Measurements from ENCODE around the gene PDF.
A peak's percentile ranks its signal among the peaks of the same experiment; 100 is the strongest.

PDF gene

DNA sequence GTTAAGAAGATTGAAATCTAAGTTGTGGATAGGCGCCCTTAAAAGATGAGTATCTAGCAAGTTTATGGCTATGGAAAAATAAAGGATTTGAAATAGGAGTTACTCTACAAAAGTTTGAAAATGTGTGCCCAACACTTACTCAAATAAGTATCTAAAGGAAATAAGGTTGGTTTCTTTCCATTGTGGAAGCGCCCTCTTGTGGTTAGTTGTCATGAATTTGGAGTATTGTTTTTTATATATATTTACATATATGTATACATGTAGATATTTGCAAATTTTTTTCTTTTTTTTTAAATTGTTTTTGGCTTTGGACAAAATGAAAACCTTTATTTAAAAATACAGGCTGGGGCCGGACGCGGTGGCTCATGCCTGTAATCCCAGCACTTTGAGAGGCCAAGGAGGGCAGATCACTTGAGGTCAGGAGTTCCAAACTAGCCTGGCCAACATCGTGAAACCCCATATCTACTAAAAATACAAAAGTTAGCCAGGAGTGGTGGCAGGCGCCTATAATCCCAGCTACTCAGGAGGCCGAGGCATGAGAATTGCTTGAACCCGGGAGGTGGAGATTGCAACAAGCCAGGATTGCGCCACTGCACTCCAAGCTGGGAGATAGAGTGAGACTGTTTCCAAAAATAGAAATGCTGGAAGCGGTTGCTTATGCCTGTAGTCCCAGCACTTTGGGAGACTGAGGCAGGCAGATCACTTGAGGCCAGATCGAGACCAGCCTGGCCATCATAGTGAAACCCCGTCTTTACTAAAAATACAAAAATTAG is 43.3 kb downstream of the PDF start:
- H3K4me3 ChIP-seq (ENCODE audit: low read length, poor library complexity, severe bottlenecking): no peak overlapping the region
- no peaks in the 10 kb centered on the region for H4K20me1 ChIP-seq (ENCODE audit: insufficient read depth, low read length, poor library complexity, severe bottlenecking)
- H3K4me1 ChIP-seq (ENCODE audit: insufficient read depth, low read length, poor library complexity, severe bottlenecking): no peaks in the 10 kb centered on the region
- no peak for TF ChIP-seq EZH2phosphoT487 (IDR thresholded peaks at IDR 0.05; ENCODE audit: borderline replicate concordance)
- TF ChIP-seq, protein P1, sequence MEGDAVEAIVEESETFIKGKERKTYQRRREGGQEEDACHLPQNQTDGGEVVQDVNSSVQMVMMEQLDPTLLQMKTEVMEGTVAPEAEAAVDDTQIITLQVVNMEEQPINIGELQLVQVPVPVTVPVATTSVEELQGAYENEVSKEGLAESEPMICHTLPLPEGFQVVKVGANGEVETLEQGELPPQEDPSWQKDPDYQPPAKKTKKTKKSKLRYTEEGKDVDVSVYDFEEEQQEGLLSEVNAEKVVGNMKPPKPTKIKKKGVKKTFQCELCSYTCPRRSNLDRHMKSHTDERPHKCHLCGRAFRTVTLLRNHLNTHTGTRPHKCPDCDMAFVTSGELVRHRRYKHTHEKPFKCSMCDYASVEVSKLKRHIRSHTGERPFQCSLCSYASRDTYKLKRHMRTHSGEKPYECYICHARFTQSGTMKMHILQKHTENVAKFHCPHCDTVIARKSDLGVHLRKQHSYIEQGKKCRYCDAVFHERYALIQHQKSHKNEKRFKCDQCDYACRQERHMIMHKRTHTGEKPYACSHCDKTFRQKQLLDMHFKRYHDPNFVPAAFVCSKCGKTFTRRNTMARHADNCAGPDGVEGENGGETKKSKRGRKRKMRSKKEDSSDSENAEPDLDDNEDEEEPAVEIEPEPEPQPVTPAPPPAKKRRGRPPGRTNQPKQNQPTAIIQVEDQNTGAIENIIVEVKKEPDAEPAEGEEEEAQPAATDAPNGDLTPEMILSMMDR (conservative IDR thresholded peaks at IDR 0.05; ENCODE audit: low read length): peak; percentile 68
- no peaks in the 10 kb centered on the region for H3F3A ChIP-seq (ENCODE audit: low read depth)
- no peaks in the 10 kb centered on the region for H3K27me3 ChIP-seq (ENCODE audit: insufficient read depth, low read length, poor library complexity, severe bottlenecking)
- no peaks in the 10 kb centered on the region for H3K9me3 ChIP-seq (ENCODE audit: insufficient read depth, low read depth, low read length)
- peaks cover 14% of the 10 kb centered on the region for H3K36me3 ChIP-seq (ENCODE audit: insufficient read depth, low read length)
- H2AFZ ChIP-seq (ENCODE audit: low read length): no peak overlapping the region
- H3K79me2 ChIP-seq (ENCODE audit: insufficient read depth, low read length): no peaks in the 10 kb centered on the region
- no peak overlapping the region for H3K4me2 ChIP-seq (ENCODE audit: low read depth, low read length, poor library complexity, severe bottlenecking)
- no peaks in the 10 kb centered on the region for H3K9me2 ChIP-seq (replicated peaks; ENCODE audit: low read depth, low read length)
- no peak overlapping the region for H3K9ac ChIP-seq (ENCODE audit: low read depth, low read length, poor library complexity, severe bottlenecking)

DNA sequence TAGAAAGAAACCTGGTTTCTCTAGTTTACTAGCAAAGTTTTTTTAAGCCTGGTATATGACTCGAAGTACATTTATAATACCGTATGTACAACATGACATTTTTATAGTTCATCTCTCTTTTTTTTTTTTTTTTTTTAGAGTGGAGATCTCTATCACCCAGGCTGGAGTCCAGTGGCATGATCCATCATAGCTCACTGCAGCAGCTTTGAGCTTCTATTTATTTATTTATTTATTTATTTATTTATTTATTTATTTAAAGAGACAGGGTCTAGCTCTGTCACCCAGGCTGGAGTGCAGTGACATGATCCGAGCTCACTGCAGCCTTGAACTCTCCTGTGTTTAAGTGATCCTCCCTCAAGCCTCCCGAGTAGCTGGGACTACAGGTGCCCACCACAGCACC is 45.1 kb downstream of the PDF start:
- no peaks in the 10 kb centered on the region for H3K9me3 ChIP-seq (ENCODE audit: insufficient read depth, low read depth, low read length)

DNA sequence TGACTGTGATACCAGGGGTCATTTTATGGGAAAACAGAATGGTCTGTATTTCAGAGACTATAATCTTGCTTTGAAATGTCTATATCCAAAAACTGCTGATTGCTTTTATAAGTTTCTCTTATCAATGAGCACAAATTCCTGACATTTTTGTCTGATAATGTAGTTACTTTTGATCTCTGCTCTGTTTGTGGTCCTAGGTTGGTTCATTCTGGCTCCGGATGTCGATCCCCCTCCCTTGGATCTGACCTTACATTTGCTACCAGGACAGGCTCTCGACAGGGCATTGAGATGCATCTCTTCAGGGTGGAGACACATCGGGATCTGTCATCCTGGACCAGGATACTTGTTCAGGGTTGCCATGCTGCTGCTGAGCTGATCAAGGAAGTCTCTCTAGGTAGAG is 46.5 kb downstream of the PDF start:
- Histone ChIP-seq H3K79me2 (ENCODE audit: insufficient read depth, low read length) (no peaks in the 10 kb centered on the region), H3K9me3 (ENCODE audit: insufficient read depth, low read depth, low read length) (no peaks in the 10 kb centered on the region), H4K20me1 (ENCODE audit: insufficient read depth, low read length, poor library complexity, severe bottlenecking) (no peaks in the 10 kb centered on the region), H2AFZ (ENCODE audit: low read length) (no peak overlapping the region), H3K4me2 (ENCODE audit: low read depth, low read length, poor library complexity, severe bottlenecking) (no peak overlapping the region), H3K36me3 (ENCODE audit: insufficient read depth, low read length) (peaks cover 14% of the 10 kb centered on the region), H3K4me1 (ENCODE audit: insufficient read depth, low read length, poor library complexity, severe bottlenecking) (no peaks in the 10 kb centered on the region), H3K9me2 (replicated peaks; ENCODE audit: low read depth, low read length) (no peaks in the 10 kb centered on the region), H3F3A (ENCODE audit: low read depth) (no peaks in the 10 kb centered on the region), H3K9ac (ENCODE audit: low read depth, low read length, poor library complexity, severe bottlenecking) (no peak overlapping the region), H3K27me3 (ENCODE audit: insufficient read depth, low read length, poor library complexity, severe bottlenecking) (no peaks in the 10 kb centered on the region), H3K4me3 (ENCODE audit: low read length, poor library complexity, severe bottlenecking) (no peak overlapping the region)
- no peak for TF ChIP-seq EZH2phosphoT487 (IDR thresholded peaks at IDR 0.05; ENCODE audit: borderline replicate concordance)
- TF ChIP-seq, protein P1 (conservative IDR thresholded peaks at IDR 0.05; ENCODE audit: low read length): no peak

More for the DNA sequence above, 45.1 kb downstream of the PDF start:
- H3K4me2 ChIP-seq (ENCODE audit: low read depth, low read length, poor library complexity, severe bottlenecking): no peak overlapping the region
- H3F3A ChIP-seq (ENCODE audit: low read depth): no peaks in the 10 kb centered on the region
- H3K9ac ChIP-seq (ENCODE audit: low read depth, low read length, poor library complexity, severe bottlenecking): no peak overlapping the region
- H3K27me3 ChIP-seq (ENCODE audit: insufficient read depth, low read length, poor library complexity, severe bottlenecking): no peaks in the 10 kb centered on the region
- H2AFZ ChIP-seq (ENCODE audit: low read length): no peak overlapping the region
- H3K4me1 ChIP-seq (ENCODE audit: insufficient read depth, low read length, poor library complexity, severe bottlenecking): no peaks in the 10 kb centered on the region
- H3K79me2 ChIP-seq (ENCODE audit: insufficient read depth, low read length): no peaks in the 10 kb centered on the region
- no peaks in the 10 kb centered on the region for H3K9me2 ChIP-seq (replicated peaks; ENCODE audit: low read depth, low read length)
- H3K36me3 ChIP-seq (ENCODE audit: insufficient read depth, low read length): peaks cover 14% of the 10 kb centered on the region
- H4K20me1 ChIP-seq (ENCODE audit: insufficient read depth, low read length, poor library complexity, severe bottlenecking): no peaks in the 10 kb centered on the region
- no peak overlapping the region for H3K4me3 ChIP-seq (ENCODE audit: low read length, poor library complexity, severe bottlenecking)
- TF ChIP-seq EZH2phosphoT487 (IDR thresholded peaks at IDR 0.05; ENCODE audit: borderline replicate concordance): no peak
- TF ChIP-seq, protein P1 (conservative IDR thresholded peaks at IDR 0.05; ENCODE audit: low read length): no peak

Data from Loucy (cell line).